ENCODE results near the gene TMEM212.

TMEM212 gene

DNA sequence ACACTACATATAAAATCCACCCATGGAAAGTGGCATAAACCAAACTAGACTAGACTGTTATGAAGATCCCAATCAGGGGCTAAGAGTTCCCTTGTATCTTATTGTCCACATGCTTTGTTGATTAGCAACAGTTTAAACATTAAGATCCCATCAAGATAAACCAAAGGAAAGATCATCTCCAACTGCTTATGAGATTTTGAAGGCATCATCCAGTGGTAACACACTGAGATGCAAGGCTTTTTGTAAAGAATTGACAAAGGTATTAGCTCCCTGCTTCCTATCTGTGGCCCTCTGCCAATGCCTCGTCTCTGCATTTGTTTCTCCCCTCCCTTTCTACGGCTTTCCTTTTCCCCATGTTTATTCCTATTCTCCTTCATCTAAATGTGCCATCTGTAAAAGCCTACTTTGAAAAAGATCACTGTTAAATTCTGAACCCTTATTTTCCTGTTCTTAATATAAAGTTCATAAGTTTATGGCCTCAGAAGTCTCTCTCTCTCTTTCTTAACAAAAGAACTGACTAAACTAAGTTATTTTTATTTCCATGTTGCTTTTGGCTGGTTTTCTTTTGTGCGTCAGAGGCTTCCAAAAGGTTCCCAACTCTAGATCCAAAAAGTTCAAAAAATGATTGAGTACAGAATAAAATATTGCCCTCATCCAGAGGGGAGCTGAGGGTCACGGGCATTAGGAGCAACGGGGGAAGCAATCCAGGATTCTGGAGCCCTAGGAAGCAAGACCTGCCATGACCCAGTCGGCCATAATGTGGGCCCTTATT is 38.3 kb upstream of the TMEM212 start:
- TF ChIP-seq, protein P1, sequence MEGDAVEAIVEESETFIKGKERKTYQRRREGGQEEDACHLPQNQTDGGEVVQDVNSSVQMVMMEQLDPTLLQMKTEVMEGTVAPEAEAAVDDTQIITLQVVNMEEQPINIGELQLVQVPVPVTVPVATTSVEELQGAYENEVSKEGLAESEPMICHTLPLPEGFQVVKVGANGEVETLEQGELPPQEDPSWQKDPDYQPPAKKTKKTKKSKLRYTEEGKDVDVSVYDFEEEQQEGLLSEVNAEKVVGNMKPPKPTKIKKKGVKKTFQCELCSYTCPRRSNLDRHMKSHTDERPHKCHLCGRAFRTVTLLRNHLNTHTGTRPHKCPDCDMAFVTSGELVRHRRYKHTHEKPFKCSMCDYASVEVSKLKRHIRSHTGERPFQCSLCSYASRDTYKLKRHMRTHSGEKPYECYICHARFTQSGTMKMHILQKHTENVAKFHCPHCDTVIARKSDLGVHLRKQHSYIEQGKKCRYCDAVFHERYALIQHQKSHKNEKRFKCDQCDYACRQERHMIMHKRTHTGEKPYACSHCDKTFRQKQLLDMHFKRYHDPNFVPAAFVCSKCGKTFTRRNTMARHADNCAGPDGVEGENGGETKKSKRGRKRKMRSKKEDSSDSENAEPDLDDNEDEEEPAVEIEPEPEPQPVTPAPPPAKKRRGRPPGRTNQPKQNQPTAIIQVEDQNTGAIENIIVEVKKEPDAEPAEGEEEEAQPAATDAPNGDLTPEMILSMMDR (IDR thresholded peaks at IDR 0.05; ENCODE audit: insufficient read depth, low read length), result no peak
- no peak for TF ChIP-seq POLR2AphosphoS5 (IDR thresholded peaks at IDR 0.05; ENCODE audit: low read depth)
- peak overlapping the region; percentile 35 for H3K27ac ChIP-seq (replicated peaks)
- no peaks in the 10 kb centered on the region for H3K27me3 ChIP-seq (ENCODE audit: insufficient read depth, poor library complexity, severe bottlenecking)
- DNase-seq (ENCODE audit: low read depth in 1 of 2, low spot score in 1 of 2), result no peak
- H3K4me3 ChIP-seq (replicated peaks; ENCODE audit: insufficient read depth, low read length), result no peak overlapping the region

DNA sequence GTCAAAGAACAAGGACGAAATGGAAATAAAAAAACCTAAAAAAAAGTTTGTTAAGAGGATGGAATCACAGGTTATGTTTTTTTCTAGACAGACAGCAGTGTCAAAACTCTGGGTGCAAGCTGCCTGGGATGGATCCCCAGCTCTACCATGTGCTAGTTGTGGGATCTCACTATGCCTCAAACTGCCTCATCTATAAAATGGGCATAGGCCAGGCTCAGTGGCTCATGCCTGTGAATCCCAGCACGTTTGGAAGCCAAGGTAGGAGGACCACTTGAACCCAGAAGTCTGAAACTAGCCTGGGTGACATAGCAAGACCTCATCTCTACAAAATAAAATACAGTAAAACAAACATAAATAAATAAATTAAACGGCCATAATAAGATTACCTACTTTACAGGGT is 37.5 kb upstream of the TMEM212 start:
- H3K4me3 ChIP-seq (replicated peaks; ENCODE audit: insufficient read depth, low read length), result no peak overlapping the region
- peak overlapping the region; percentile 84 for H3K27ac ChIP-seq (replicated peaks)
- H3K27me3 ChIP-seq (ENCODE audit: insufficient read depth, poor library complexity, severe bottlenecking), result no peaks in the 10 kb centered on the region
- DNase-seq (ENCODE audit: low read depth in 1 of 2, low spot score in 1 of 2), result no peak
- TF ChIP-seq SPI1 (IDR thresholded peaks at IDR 0.05; ENCODE audit: borderline replicate concordance, low read depth) (no peak), GABPA (IDR thresholded peaks at IDR 0.05; ENCODE audit: low read depth) (no peak), POLR2AphosphoS5 (IDR thresholded peaks at IDR 0.05; ENCODE audit: low read depth) (no peak)
- TF ChIP-seq, protein P2, sequence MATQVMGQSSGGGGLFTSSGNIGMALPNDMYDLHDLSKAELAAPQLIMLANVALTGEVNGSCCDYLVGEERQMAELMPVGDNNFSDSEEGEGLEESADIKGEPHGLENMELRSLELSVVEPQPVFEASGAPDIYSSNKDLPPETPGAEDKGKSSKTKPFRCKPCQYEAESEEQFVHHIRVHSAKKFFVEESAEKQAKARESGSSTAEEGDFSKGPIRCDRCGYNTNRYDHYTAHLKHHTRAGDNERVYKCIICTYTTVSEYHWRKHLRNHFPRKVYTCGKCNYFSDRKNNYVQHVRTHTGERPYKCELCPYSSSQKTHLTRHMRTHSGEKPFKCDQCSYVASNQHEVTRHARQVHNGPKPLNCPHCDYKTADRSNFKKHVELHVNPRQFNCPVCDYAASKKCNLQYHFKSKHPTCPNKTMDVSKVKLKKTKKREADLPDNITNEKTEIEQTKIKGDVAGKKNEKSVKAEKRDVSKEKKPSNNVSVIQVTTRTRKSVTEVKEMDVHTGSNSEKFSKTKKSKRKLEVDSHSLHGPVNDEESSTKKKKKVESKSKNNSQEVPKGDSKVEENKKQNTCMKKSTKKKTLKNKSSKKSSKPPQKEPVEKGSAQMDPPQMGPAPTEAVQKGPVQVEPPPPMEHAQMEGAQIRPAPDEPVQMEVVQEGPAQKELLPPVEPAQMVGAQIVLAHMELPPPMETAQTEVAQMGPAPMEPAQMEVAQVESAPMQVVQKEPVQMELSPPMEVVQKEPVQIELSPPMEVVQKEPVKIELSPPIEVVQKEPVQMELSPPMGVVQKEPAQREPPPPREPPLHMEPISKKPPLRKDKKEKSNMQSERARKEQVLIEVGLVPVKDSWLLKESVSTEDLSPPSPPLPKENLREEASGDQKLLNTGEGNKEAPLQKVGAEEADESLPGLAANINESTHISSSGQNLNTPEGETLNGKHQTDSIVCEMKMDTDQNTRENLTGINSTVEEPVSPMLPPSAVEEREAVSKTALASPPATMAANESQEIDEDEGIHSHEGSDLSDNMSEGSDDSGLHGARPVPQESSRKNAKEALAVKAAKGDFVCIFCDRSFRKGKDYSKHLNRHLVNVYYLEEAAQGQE (IDR thresholded peaks at IDR 0.05; ENCODE audit: insufficient replicate concordance, low read depth), result no peak
- TF ChIP-seq, protein P1 (IDR thresholded peaks at IDR 0.05; ENCODE audit: insufficient read depth, low read length), result no peak

GRCh38 chr3:171806200-171807128 is 36.7 kb upstream of the TMEM212 start:
- H3K27me3 ChIP-seq (ENCODE audit: insufficient read depth, poor library complexity, severe bottlenecking), result no peaks in the 10 kb centered on the region
- H3K4me3 ChIP-seq (replicated peaks; ENCODE audit: insufficient read depth, low read length), result no peak overlapping the region
- TF ChIP-seq POLR2AphosphoS5 (IDR thresholded peaks at IDR 0.05; ENCODE audit: low read depth) (no peak), SPI1 (IDR thresholded peaks at IDR 0.05; ENCODE audit: borderline replicate concordance, low read depth) (no peak), GABPA (IDR thresholded peaks at IDR 0.05; ENCODE audit: low read depth) (no peak)
- TF ChIP-seq, protein P1 (IDR thresholded peaks at IDR 0.05; ENCODE audit: insufficient read depth, low read length), result no peak
- TF ChIP-seq, protein P2 (IDR thresholded peaks at IDR 0.05; ENCODE audit: insufficient replicate concordance, low read depth), result no peak
- peak overlapping the region; percentile 84 for H3K27ac ChIP-seq (replicated peaks)
- no peak for DNase-seq (ENCODE audit: low read depth in 1 of 2, low spot score in 1 of 2)
